GM19455 (cell line): ENCODE data around the gene MEGF9.
A peak's percentile ranks its signal among the peaks of the same experiment; 100 is the strongest.
"Not testable (repeated sequence)": the region's sequence is repeated elsewhere in the genome, so short reads cannot be mapped to it uniquely, and the experiment has no call there.

ENCODE experiments used
- ATAC-seq: cut with Tn5 transposase; IDR thresholded peaks from one replicate; pipeline ENCODE4 v1.9.1; 2021; ENCODE audit not compliant: unreplicated experiment

The MEGF9 gene

GRCh38 chr9:120579139-120580050 is 134.9 kb downstream of the MEGF9 start:
- ATAC-seq, result peak; percentile 51

- ATAC-seq, result no peak
Measured at GRCh38 chr9:120574473-120574872, 139.8 kb downstream of the MEGF9 start.

- ATAC-seq, result no peak
Measured at GRCh38 chr9:120572472-120572871, 141.8 kb downstream of the MEGF9 start.

- ATAC-seq, result no peak
Measured at GRCh38 chr9:120571443-120572257, 142.6 kb downstream of the MEGF9 start.

- no peak for ATAC-seq
Measured at GRCh38 chr9:120570296-120570695, 144.0 kb downstream of the MEGF9 start.

GRCh38 chr9:120569556-120569955 is 144.7 kb downstream of the MEGF9 start:
- no peak for ATAC-seq

GRCh38 chr9:120568816-120569215 is 145.5 kb downstream of the MEGF9 start:
- ATAC-seq, result no peak

- no peak for ATAC-seq
Measured at GRCh38 chr9:120567874-120568273, 146.4 kb downstream of the MEGF9 start.

GRCh38 chr9:120567081-120567480 is 147.2 kb downstream of the MEGF9 start:
- no peak for ATAC-seq

- no peak for ATAC-seq
Measured at GRCh38 chr9:120564589-120564988, 149.7 kb downstream of the MEGF9 start.

GRCh38 chr9:120562861-120563443 is 151.3 kb downstream of the MEGF9 start:
- ATAC-seq, result no peak

- ATAC-seq, result no peak
Measured at GRCh38 chr9:120561709-120562108, 152.6 kb downstream of the MEGF9 start.

- no peak for ATAC-seq
Measured at GRCh38 chr9:120559546-120559945, 154.7 kb downstream of the MEGF9 start.

- no peak for ATAC-seq
Measured at GRCh38 chr9:120558454-120558853, 155.8 kb downstream of the MEGF9 start.

GRCh38 chr9:120557205-120557604 is 157.1 kb downstream of the MEGF9 start:
- ATAC-seq, result no peak

- no peak for ATAC-seq
Measured at GRCh38 chr9:120556775-120557174, 157.5 kb downstream of the MEGF9 start.

GRCh38 chr9:120555839-120556238 is 158.4 kb downstream of the MEGF9 start:
- no peak for ATAC-seq

- not testable (repeated sequence) for ATAC-seq
Measured at GRCh38 chr9:120552210-120552704, 162.0 kb downstream of the MEGF9 start.
